NCI-H774 (cell line): ENCODE results near the gene SWT1.

Experiments used
- DNase-seq: peaks from one replicate; lab custom pipeline; 2025; lab: John Stamatoyannopoulos, UW

Gene SWT1

DNA sequence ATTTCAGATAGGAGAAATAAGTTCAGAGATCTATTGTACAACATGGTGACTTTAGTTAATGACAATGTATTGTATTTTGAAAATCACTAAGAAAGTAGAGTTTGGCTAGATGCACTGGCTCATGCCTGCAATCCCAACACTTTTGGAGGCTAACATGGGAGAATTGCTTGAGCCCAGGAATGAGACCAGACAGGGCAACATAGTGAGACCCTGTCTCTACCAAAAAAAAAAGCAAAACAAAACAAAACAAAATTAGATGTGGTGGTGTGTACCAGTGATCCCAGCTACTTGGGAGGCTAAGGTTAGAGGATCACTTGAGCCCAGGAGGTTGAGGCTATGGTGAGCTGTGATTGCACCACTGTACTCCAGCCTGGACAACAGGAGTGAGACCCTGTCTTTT lies 132.9 kb downstream of the SWT1 start:
- DNase-seq, result no peak

DNA sequence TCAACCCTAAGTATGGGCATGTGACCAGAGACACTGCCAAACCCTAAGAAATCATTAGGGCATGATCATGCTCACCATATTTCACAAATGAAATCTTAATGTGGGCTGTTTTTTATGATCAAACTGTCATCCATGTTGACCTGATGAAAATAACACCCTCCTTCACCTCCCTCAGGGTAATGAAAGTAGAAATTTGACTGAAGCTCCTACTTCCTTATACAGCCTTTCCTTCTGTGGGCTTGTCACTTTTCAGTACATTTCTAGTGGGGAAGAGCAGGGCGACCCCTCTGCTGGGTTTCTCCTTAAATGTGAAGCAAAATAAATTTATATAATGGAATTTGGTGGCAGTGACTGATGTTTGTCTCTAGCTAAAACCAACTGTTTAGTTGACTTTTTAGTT lies 134.2 kb downstream of the SWT1 start:
- no peak for DNase-seq

- DNase-seq, result no peak
Measured at GRCh38 chr1:185291652-185292051, 134.7 kb downstream of the SWT1 start.

GRCh38 chr1:185292237-185292636 lies 135.3 kb downstream of the SWT1 start:
- DNase-seq, result no peak

DNA sequence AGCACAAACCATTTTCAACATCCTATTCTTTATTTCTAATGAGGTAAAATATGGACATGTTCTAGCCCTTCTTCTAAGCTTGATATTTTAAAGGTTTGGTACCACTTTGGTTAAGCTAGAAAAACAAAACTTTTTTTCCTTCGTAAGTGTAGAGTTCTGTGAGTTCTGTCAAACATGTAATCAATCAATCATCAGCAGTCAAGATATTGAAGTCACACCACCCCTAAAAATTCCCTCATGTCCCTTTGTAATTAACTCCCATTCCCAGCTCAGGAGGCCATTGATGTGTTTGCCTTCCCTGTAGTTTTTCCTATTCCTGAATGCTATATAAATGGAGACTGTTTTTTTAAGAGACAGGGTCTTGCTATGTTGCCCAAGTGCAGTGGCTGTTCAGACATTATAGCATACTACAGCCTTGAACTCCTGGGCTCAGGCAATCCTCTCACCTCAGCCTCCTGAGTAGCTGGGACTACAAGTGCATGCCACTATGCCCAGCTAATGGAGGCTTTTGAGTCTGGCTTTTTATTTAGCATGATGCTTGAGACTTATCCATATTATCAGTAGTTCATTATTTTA lies 137.1 kb downstream of the SWT1 start:
- no peak for DNase-seq

GRCh38 chr1:185295091-185295490 lies 138.1 kb downstream of the SWT1 start:
- DNase-seq, result no peak

DNA sequence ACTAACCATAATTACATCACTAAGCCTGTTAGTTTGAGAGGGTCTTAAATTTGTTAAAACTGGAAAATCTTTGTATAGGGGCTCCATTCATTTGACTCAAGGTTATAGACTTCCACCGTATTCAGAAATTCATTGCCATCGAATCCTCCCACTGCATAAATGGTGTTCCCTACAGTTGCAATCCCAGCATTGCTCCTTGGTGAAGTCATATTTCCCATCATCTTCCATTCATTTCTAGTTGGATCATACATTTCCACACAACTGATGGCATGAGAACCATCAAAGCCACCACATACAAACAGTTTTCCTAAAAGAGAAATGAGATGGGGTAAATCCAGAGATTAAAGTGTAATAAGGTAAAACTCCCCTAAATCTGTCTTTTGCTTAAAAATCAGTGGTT lies 141.0 kb downstream of the SWT1 start:
- no peak for DNase-seq

GRCh38 chr1:185300152-185300551 lies 143.2 kb downstream of the SWT1 start:
- DNase-seq, result no peak

DNA sequence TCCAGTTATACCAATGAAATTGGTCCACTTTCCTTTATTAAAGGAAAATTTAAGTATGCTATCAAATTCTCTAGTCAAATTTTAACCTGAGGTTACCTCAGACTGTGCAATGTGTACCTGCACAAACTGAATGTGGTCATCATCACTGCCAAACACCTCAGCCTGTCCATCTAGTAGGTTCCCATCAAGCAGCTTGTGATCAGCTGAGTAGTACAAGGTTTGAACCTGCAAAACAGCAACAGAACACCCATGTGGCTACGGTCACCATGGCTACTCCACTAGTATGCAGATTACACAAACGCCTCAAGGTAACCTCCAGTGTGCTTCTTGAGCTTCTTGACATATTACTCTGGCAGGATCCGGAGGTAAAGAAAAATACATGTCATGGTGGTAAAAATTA lies 148.5 kb downstream of the SWT1 start:
- DNase-seq, result no peak

DNA sequence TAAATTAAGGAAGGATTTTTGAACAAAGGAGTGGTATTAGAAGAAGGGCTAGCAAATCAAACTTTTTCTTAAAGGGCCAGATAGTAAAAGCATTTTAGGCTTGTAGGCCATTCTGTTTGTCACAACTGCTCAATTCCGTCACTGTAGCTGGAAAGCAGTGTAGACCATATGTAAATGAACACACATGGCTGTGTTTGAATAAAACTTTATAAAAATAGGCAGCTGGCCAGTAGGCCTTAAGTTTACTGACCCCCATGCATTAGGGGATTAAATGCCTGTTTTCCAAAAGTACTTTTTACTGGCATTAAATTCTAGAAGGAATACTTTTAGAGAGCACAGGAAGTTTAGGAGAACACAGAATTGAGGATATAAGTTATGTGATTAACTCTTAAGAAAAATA lies 151.2 kb downstream of the SWT1 start:
- no peak for DNase-seq

DNA sequence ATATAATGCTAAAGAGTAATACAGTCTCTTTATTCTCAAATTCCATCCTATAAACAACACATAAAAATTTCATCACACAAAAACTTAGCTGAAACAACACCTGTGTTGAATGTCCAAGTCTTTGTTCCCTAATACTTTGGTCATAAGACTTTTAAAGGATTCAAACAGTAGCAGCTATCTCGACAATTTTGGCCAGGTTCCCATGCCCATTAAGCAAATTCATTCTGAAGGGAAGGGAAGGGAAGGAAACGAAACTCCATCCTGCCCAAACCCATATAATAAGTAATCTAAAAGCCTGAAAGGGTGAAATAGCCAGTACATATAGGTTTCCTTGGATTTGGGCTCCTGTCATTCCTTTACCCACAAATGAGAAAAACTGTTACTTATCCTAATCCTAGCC lies 152.6 kb downstream of the SWT1 start:
- no peak for DNase-seq

DNA sequence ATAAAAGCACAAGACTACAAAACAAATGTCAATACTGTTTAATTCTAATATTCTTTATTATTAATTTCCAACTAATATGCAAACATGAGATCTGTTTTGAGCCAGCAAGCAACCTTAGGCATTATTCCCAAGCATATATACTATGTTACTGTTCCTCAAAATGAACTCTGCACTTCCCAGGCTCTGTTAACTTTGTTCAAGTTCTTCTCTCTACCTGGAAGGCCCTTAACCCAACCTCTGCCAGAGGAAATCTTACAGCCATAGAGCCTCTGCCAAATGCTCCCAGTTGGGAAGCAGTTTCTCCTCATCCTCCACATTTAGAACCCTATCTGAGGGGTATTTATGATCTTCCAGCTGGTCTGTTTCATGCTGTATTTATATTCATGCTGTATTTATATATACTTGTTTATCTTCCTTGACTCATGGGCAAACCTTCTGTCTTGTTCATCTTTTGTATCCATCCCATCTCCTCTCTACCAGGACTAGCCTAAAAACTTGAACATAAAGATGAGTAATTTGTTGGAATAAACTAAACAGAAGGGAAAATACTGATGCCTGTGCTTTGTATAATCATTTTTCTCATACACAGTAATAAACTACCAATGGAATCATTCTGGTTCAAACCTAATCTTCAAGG lies 154.7 kb downstream of the SWT1 start:
- DNase-seq, result no peak

GRCh38 chr1:185312361-185313138 lies 155.6 kb downstream of the SWT1 start:
- no peak for DNase-seq

DNA sequence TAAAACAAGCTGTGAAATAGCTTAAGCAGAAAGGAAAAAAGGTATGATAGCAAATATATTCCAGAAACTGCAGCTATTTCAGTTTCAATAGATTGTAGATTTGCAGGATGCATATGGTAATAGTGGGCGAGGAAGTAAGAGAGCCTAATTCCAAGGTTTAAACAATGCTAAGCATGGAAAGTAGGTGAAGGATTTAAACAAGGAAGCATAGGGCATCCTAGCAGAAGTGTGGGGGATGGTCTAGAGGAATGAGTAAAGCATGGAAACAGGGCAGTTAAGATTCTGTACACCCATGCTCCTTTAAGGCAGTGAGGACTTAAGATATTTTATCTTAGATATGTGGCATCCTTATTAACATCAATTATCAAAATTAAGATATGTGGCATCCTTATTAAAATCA lies 157.4 kb downstream of the SWT1 start:
- no peak for DNase-seq

DNA sequence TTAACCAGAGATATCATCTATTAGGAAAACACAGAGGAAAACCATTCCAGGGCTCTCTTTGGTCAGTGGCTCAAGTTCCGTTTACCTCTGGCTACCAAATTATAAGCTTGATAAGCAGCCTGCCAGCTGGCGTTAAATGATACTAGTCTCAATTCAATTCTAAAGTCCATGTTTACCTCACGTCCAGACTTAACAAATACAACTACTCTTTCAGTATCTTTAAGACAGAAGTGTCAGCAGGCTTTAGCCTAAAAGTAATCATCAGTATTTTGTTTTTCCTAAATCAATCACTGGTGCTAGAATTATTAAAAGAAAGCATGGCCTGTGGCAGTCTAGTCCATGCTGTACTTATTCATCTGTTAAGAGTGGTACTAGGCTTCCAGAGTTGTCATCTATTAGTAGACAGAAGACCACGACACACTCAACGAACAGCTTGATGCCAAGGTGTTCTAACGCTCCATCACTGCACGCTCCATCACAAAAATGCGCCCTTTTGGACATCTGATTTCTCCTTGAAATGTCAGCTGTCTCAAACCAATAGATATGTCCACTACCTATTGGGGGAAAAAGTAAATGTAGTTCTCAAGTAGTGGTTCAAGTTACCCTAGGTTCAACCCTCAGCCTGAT lies 158.6 kb downstream of the SWT1 start:
- no peak for DNase-seq

- DNase-seq, result peak; percentile 86
Measured at GRCh38 chr1:185316163-185317033, 159.4 kb downstream of the SWT1 start.

- DNase-seq, result peak; percentile 90
Measured at GRCh38 chr1:185317034-185317885, 160.3 kb downstream of the SWT1 start, which contains the start of gene IVNS1ABP. Gene IVNS1ABP, minus strand, starts transcription at chr1:185317243. Its CDS starts 7,750 bp downstream, at chr1:185309493.

DNA sequence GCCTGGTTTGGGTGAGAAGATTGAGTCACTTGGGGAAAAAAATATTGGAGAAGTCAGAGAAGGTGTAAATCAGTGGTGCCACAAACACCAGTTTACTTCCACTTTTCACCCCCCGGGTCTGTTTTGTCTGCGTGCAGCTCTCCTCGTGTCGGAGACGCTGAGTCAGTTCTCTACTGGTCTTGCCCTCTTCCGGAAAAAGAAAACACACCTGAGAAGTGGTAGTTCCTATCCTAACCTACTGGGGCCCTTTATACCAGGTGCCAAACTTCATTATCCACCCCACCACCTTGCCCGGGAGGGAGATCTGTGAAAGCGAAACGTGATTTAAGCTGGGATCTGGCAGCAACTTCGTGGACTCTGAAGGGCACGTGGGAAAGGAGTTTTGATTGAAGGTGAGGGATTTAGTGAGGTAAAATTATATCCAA lies 160.9 kb downstream of the SWT1 start:
- peak; percentile 39 for DNase-seq

DNA sequence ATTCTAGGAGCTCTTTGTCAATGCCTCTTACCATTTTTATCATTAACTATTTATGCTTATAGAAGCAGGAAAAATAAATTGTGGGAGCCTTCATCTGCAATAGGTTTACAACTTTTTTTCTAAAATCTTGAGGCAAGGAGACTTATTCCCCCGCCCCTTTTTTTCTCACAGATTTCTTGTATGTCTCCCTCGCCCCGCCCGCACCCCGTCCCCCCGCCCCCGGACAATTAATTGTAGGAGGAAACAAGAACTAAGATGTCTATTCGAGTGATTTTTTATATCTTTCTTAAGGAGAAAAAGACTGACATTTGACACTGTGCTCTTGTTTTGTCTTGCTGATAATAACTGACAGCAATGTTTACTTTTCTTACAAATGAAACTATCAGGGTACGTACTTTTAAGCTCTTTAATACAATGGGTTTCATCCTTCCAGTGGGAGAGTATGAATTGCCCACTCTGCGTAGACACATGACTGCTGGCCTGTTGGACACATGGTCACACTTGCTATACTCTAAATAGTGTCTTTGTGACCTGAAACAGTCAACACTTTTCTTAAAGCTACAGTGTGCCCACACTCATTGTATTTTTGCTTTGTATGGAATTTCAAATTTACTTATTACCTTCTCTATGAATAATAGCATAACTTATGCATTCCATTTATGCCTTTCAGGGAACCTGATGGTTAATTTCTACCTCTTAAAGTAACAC lies 161.6 kb downstream of the SWT1 start:
- no peak for DNase-seq

GRCh38 chr1:185319139-185319475 lies 162.1 kb downstream of the SWT1 start:
- DNase-seq, result no peak
